AML-193 (cell line): Measurements from ENCODE around the gene NPBWR2.

ENCODE experiments used
- DNase-seq, 2 experiments: peaks; one replicate each; lab custom pipeline; 2025; lab: John Stamatoyannopoulos, UW

Gene NPBWR2

DNA sequence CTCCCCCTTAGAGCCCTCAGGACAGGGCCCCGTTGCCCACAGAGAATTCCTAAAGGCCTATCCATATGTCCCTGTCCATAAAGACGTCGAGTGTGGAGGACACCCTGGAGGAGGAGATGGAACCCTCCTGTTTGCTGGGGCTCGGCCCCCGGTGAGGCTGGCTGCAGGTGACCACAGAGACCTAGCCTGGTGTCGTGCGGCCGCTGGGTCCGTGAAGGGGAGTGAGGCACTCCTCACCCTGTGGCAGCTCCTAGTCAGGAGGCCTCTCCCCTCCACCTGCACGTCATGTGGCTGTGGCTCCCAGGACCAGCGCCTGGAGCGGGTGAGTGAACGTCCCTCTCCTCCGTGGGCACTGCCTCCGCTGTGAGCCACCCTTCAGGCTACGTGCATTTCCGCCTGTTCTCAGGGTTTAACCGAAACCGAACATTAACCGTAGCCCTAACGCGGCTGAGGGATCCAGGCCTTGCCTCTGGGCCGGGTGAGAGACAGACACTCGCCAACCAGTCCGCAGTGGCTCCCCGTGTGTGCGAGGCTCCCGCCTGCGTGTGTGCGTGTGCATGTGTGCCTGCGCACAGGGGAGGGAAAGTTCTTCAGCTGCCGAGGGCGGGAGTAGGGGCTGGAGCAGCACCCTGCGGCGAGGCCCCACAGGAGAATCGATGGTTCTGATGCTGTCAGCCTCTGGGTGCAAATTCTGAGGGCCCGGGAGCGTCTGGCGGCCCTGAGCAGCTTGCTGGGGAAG lies 50.3 kb downstream of the NPBWR2 start:
- DNase-seq: no peak

DNA sequence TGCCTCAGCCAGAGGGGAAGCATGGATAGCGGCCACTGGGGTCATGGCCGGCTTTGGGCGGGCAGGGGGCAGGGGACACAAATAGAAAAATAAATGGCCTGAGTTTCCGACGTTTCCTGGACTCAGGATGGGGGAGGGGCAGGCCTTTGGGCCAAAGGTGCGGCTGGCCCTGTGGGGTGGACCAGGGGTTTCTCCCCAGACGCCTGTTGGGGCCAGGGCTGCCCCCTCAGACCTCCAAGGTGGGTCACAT lies 50.8 kb downstream of the NPBWR2 start:
- no peak for DNase-seq

DNA sequence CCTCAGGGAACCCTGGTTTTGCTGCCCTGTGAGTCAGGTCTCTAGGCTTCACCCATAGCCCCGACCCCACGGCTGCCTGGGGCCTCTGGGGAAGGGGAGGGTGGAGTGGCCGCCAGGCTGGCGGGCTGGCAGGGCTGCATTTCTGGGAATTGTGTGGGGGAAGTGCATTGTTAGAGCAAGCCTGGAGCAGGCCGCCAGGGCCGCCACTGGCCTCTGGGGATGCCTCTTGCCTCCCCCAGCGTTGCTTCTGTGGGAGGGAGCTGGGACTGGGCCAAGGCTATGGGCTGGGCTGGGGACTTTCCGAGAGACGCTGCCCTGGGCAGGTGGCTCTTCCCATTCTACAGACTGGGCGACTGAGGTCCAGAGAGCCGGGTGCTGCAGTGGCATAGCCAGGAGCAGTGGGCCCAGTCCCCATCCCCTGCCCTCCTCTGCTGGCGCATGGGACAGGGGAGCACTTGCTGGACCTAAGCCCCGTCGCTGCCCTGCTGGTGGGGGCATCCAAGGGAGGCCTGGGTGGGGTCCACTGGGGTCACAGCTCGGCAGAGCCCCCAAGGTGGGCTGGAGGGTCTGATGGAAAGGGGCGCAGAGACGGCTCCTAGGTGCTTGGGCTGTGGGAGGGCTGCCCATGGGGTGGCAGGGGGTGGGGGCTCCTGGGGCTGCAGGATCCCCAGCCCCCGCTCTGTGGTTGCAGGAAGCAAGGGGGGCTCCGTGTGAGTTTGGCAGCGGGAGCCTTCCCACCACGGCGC lies 51.3 kb downstream of the NPBWR2 start:
- no peak for DNase-seq

GRCh38 chr20:64055396-64055892 lies 51.9 kb downstream of the NPBWR2 start:
- DNase-seq: no peak

DNA sequence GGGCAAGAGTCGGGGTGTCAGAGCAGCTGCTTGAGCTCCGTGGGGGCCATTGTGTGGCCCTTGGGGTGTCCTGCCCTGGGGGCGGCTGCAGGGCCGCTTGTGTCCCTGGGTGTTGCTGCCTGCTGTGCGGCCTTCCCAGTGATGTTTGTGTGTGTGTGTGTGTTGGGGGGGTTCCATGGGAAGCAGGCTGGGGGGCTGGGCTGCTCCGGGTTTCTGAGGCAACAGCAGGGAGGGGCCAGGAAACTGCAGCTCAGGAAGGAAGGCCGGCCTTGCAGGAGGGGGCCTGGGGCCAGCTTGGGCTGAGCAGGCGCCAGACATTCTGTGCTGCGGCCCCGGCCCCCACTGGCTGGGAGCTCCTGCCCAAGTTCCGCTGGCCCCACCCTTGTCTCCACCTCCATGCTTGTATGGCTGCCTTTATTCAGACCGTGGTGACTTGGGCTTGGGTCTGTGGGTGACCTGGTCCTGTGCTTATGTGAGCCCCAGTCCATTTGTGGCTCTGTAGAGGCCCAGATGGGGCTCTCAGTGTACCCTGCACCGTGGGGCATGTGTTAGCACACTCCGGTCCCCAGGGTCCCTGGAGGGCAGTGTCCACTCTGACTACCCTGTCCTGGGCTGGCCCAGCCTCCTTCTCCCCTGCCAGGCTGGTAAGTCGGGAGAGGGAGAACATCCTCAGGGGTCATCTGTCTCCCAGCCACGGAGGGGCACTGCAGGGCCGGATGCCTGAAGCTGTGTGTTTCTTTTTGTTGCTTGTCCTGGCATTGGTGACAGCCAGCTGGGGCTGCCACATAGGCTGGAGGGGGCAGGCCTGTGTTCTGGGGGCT lies 53.3 kb downstream of the NPBWR2 start:
- DNase-seq: no peak
